HG03060 (cell line): ENCODE data around the gene ACOT8.

Source experiments
- ATAC-seq: cut with Tn5 transposase; IDR thresholded peaks from one replicate; pipeline ENCODE4 v1.9.1; 2021; ENCODE audit warnings: low read depth, moderate number of reproducible peaks; ENCODE audit not compliant: unreplicated experiment

Gene ACOT8

DNA sequence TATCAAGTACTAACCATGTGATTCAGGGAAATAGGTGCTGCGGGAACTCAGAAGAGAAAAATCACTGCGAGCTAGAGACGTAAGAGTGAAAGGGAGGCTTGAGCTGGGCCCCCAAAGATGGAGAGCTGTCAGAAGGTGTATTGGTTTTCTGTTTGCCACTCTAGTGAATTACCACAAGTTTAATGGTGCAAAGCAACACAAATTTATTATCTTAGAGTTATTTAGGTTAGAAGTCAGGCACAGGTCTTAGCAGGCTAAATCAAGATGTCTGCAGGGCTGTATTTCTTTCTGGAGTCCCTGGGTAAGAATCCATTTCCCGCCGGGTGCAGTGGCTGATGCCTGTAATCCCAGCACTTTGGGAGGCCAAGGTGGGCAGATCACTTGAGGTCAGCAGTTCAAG lies 2.7 kb upstream of the ACOT8 start:
- ATAC-seq: no peak

DNA sequence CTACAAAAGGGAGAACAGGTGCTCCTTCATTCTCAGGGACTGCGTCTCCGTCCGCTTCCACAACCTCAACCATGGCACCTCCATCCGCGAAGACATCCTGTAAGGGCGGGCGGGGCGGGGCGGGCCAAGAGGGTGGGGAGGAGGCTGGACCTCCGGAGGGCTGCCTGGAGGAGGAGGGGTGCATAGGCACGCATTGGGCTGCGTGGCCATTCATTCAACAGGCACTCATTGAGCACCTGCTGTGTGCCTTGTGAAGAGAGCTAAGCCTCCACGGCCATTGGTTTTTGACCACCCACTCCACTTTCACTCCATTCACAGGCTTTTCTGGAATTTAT lies 657 bp upstream of the ACOT8 start:
- no peak for ATAC-seq

DNA sequence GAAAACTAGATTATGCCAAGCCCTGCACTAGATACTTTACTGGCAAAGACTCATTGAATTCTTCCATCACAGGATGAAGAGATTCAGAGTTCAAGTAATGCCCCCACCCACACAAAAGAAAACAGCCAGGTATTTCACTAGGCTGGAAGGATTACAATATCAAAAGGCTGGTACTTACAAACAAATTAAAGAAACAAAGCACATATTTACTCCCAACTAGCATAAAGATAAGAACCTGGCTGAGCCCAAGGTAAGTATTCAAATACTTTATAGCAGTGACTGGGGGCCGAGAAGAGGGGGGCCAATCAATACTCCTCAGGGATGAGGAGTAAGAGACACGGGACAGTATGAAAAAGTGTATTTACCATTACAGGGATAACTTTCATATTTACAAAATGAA lies 3.7 kb downstream of the ACOT8 start:
- no peak for ATAC-seq

DNA sequence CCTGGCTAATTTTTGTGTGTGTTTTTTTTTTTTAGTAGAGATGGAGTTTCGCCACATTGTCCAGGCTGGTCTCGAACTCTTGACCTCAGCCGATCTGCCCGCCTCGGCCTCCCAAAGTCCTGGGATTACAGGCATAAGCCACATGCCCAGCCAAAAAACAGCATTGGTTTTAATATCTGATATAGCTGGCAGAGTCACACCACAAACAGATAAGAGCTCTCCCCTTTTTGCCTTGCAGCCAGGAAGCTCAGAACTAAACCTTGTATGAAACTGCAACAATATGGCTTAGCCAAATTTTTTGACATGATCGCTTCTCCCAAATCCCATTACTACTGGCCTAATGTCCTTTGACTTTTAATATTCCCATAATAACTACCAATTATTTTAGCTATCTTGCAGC lies 4.9 kb downstream of the ACOT8 start:
- ATAC-seq: no peak

DNA sequence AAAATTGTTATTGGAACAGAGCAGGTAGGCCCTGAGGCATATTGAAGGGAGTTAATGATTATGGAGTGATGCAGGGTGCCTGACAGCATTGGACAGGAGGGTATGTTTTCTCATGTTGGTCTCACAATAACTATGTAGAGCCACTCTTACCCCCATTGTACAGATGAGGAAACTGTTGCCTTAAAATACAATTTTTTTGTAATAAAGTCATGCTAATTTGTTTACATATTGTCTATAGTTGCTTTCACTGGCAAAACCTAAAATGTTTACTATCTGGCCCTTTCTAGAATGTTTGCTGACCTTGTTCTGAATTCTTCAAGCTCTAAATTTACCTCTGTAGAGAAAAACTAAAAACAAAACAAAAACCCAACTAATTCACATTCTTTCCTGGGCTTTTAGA lies 5.7 kb downstream of the ACOT8 start:
- ATAC-seq: no peak

DNA sequence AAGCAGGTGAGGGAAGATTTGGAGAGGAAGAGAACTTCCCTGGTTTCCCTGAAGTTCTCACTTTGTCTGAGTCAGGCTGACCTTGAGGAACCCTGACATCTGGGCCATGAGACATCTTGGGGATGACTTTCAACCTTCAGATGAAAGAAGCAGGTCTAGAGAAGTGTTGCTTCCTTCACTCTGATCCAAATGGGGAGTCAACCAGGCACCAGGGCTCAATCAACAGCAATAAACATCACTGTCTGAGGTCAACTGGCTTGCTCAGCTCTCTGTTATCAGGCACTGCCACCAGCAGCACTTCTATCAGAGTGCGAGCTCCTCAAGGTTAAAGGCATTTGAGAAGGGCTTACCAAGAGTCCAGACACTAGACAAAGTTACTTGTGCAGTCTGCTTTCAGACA lies 6.3 kb downstream of the ACOT8 start:
- ATAC-seq: no peak

DNA sequence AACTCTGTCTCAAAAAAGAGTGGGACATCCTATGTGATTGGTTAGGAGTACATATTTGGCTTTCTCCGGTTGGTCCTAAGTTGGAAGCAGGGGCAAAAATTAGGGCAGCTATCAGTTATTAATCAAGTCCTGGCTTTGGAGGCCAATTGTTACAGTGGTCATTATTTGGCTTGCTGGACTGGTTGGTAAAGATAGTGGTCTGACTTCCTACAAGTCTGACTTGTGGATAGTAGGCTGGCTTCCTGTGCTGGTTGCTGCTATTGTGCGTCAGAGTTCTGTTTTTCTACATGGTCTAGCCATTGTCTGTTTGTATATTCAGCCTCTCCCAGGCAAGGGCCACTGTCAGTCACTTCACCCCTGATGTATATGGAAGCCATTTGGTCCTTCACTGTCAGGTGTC lies 7.0 kb downstream of the ACOT8 start:
- ATAC-seq: no peak

DNA sequence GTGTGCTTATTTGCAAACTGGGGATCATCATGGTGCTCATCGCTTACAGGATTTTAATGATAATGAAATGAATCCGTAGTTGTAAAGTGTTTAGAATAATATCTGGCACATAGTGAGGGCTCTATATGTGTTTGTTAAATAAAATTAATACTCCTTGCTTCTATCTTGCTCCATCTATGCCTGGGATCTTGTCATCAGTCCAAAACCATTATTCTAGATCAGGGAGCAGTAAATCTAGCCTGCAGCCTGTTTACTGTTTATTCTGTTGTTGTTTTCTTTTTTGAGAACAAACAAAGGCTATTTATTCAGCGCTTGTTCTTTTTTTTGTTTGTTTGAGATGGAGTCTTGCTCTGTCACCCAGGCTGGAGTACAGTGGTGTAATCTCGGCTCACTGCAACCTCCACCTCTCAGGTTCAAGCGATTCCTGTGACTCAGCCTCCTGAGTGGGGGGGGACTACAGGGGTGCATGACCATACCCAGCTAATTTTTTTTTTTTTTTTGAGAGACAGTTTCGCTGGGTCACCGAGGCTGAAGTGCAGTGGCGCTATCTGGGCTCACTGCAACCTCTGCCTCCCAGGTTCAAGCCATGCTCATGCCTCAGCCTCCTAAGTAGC lies 8.1 kb downstream of the ACOT8 start:
- ATAC-seq: no peak

DNA sequence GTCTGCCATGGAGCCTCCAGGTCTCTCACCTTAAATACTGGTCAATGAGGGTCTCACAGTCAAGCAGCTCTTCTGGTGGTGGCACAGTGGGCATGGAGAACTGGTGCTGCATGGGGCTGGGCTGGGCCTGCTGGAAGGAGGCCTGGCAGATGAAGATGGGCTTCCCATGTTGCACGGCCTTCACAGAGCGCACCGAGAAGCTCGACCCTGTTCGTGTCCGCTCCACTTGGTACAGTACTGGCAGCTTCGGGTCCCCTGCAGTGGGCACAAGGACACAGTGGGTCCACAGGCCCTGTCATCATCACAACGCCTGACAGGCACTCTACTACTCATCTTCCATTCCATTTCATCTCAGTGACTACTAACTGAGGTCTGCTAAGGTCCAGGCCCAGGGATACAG lies 8.8 kb downstream of the ACOT8 start:
- ATAC-seq: no peak

DNA sequence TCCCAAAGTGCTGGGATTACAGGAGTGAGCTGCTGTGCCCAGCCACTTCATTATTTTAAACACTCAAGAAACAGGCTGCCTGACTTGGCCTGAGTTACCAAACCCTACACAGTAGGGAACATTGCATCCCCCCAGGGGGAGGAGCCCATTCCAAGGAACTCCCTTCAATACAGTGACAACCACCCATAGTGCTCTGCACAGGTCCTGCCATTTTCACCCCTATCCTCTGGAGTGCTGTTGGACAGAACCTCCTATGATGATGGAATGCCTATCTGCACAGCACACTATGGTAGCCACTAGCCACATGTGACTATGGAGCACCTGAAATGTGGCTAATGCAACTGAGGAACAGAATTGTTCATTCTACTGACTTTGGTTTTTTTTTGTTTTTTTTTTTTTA lies 11.7 kb downstream of the ACOT8 start:
- ATAC-seq: no peak

DNA sequence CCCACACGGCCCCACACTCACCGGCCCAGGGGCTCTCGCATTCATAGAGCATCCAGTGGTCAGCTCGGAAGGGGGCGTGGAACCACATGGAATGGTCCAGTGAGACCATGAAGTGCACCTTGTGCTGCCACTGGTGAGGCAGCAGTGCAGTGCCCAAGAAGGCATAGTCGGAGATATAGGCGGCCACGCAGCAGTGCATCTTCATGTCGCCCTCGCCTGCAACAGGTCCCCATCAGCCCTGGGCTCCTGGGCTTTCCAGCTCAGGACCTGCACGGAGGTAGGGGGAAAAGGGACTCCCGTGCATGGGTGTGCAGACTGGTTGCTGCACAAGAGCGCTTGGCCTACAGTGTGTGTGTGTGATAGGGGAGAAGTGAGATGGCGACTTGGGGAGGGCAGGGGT lies 13.7 kb downstream of the ACOT8 start:
- ATAC-seq: no peak

DNA sequence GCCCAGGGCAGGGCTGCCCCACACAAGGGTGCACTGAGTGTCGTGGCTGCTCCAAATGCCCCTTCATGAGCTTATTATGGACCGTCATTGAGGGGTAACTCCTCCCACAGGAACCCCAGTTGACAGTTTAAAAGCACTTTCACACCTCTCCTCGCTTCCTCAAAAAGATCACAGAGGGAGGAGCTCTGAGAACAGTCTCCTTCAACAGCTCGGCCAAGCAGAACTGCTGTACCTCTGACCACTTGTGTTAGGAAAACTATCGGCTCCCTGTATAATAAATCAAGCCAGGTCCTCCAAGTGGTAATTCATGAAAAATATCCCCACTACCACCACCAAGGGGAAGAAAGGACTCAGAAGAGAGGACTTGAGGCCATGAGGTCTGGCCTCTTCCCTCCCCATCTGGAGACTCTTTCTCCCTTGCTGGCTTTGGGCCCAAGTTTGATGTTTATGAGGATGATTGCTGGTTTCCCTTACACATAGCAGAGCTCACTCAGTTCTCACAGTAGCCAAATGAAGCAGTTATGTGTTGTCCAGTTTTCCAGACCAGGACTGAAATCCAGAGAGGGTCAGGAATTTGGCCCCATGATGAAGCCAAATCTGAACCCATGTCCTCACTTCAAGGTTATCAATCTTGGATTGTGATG lies 14.9 kb downstream of the ACOT8 start:
- no peak for ATAC-seq

DNA sequence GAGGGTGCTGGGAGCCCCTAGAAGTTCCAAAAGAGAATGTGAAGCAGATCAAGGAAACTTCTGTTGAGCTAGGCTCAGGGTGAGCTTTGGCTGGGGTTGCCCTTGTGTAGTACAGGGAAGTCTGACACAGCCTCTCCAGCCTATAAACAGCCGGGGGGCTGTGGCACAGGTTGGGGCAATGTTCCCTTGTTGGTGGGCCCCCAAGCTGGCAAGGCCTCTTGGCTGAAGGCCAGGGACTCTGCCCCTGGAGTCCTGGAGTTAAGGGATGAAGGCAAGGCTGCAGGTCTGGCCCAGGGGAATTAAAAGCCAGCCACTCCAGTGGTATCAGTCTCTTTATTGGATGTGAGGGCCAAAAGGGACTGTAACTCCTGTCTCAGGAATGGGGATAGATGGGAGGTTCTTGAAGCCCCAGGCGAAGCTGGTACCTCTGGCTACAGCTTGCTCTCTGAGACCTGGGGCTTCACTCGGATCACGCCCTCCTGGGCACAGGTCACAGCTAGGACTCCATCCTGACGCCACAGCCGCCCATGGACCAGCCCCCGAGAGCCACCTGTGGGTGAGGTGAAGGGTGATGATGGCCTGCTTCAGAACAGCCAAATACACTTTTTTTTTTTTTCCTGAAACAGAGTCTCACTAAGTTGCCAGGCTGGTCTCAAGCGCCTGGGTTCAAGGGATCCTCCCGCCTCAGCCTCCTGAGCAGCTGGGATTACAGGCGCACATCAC lies 15.6 kb downstream of the ACOT8 start:
- no peak for ATAC-seq

DNA sequence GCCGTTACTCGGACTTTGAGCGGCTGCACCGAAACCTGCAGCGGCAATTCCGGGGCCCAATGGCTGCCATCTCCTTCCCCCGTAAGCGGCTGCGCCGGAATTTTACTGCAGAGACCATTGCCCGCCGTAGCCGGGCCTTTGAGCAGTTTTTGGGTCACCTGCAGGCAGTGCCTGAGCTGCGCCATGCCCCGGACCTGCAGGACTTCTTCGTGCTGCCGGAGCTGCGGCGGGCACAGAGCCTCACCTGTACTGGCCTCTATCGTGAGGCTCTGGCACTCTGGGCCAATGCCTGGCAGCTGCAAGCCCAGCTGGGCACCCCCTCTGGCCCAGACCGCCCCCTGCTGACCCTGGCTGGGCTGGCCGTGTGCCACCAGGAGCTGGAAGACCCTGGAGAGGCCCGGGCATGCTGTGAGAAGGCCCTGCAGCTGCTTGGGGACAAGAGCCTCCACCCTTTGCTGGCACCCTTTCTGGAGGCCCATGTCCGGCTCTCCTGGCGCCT lies 16.4 kb downstream of the ACOT8 start:
- ATAC-seq: no peak

DNA sequence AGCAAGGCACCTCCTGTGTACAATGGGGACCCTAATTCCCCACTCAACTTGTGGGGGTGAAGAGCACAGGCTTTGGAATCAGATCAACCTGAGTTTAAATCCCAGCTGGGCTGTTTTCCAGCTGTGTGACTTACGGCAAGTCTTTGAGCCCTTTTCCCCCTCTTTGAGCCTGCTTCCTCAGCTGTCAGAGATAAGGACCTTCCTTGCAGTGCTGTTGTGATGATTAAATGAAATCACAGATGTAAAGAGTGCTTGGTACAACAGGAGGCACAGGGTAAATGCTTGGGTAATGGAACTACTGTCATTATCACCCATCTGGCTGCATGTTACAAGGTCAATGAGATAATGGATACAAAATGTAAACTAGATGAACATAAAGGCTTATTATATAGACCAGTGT lies 20.4 kb downstream of the ACOT8 start:
- no peak for ATAC-seq

DNA sequence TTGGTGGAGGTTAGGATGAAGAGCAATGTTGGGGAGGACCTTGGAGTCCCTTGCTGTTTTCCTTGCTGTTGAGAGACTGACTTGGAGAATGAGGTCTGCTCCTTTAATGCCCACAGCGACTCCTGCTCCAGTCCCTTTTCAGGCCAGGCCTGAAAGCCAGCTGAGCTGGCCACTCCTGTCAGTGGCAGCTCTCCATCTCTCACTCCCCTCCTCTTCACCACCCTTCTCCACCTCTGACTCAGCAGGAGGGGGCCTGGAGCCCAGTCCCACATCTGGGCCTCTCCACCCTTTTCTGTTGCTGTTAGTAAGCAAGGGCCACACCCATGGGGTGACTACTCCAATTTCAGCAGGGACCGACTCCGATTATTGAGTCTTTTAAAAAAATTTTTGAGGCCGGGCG lies 21.4 kb downstream of the ACOT8 start:
- ATAC-seq: no peak

DNA sequence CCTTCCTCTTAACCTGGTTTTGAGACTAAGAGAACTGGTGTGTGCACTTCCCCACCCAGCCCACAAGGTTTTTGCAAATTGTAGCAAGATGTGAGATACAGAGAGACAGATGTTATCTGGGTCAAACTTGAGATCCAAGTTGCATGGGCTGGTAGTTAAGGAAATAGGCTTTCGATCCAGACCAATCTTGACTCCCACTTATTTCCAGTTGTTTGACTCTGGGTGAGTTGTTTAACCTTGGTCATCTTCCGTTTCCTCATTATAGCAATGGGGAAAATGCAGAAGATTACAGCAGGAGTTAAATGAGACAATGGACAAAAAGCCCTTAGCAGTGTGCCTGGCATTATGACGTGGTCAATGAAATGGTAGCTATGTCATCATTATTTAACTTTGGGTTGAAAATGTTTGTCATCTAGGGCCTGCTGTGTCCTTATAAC lies 21.8 kb downstream of the ACOT8 start:
- no peak for ATAC-seq

DNA sequence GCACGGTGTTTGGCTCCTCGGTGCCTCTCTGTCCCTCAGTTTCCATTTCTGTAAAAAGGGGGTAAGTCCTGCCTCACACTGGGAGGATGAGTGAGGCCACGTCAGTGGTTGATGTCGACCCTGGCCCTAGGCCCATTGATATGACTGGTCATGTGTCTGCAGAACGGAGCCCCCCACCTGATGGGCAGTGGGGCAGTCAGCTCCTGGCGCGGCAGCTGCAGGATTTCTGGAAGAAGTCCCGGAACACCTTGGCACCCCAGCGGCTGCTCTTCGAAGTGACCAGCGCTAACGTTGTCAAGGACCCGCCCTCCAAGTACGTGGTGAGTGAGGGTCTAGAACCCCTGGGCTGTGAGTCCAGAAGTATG lies 22.4 kb downstream of the ACOT8 start:
- no peak for ATAC-seq

DNA sequence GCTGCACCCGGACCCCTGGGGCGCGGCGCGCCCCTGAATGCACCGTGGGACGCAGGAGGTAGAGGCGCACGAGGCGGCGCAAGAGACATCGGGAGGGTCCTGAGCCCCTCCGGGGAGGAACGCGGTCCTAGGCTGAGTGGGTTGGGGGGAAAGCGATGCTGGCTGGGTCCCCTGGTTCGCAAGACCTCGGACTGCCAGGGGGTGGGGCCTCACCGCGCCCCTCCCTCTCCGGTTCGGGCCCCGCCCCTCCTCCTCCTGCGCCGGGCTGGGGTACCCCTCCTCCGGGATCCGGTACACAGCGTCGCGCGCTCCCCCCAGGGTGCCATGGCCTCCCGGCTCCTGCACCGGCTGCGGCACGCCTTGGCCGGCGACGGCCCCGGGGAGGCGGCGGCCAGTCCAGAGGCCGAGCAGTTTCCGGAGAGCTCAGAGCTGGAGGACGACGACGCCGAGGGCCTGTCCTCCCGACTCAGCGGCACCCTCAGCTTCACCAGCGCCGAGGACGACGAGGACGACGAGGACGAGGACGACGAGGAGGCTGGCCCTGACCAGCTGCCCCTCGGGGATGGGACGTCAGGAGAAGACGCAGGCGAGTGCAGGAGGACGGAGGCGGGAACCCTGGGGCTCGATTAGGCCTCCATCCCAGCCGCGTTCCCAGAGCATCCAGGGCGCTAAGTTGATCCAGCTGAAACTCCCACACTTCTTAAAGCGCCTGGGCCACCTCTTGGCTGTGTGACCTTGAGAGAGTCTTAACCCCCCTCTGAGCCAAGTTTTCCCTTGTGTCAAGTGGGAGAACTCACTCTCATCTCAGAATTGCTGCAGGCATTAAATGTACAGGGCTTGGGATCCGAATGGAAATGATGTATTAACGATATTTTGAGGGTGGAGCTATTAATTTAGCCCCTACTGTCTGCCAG lies 23.1 kb downstream of the ACOT8 start:
- ATAC-seq: no peak

DNA sequence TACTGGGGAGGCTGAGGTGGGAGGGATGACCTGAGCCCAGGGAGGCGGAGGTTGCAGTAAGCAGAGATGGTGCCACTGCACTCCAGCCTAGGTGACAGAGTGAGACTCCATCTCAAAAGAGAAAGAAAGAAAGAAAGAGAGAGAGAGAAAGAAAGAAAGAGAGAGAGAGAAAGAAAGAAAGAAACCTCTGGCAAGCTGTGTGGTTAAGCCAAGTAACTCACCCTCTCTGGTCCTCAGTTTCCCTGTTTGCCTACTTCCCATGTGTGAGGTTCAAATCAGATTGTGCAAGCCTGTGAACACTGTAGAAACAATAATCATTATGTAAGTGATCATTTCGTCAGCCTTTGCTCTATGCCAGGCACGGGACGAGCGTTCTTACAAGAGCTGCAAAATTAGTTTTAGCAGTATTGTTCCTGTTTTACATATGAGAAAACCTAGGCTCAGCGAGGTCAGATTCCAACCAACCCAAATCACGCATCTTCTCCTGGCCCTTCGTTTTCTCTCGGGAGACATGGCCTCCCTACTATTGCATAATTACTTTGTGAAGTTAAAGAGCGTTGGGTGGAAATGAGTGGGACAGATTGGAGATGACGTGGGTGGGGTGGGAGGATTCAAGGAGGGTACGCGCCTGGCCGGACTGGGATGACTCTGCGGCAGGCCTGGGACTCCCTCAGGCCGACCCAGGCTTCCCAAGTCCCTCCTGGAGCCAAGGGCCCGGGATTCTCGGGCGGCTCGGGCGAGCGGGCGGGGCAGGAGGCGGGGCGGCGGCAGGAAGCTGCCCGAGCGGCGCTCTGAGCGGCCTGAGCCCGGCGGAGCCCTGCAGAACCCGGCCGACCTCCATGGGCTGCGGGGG lies 23.9 kb downstream of the ACOT8 start, which contains the start of gene SNX21:
TSS of gene SNX21 (plus strand) at position 770 of the 853 bp plus-strand sequence. CDS start 121 bp downstream, outside the sequence.
- no peak for ATAC-seq
